Immature natural killer cell (primary cell): Measurements from ENCODE around the gene PARVA. TPM values are rescaled to one million over a fixed set of nuclear protein-coding genes. Genes with fewer than 3 reads are reported as not detected.

Experiments
- DNase-seq, 3 donors: peaks; one replicate each; pipeline ENCODE4 v3.0.0; 2022; ENCODE audit warnings: mixed read lengths in 1 of 3
- H3K27ac Mint-ChIP-seq, 6 donors: one replicate each; pipeline ENCODE4 v1.8.0; 2020; ENCODE audit warnings: mixed read lengths in 6 of 6, mild to moderate bottlenecking in 5 of 6, inconsistent platforms in 4 of 6, moderate library complexity in 3 of 6
- H3K27me3 Mint-ChIP-seq, 3 donors: one replicate each; pipeline ENCODE4 v1.8.0; 2020 to 2021; ENCODE audit warnings: low read depth in 3 of 3, mild to moderate bottlenecking in 3 of 3, mixed read lengths in 3 of 3, moderate library complexity in 3 of 3, inconsistent platforms in 1 of 3
- H3K36me3 Mint-ChIP-seq, 3 donors: one replicate each; pipeline ENCODE4 v1.8.0; 2020; ENCODE audit warnings: mixed read lengths in 3 of 3, inconsistent platforms in 2 of 3, mild to moderate bottlenecking in 2 of 3
- H3K4me1 Mint-ChIP-seq, 2 donors: one replicate each; pipeline ENCODE4 v1.8.0; 2020; ENCODE audit warnings: inconsistent platforms in 2 of 2, mild to moderate bottlenecking in 2 of 2, mixed read lengths in 2 of 2, moderate library complexity in 1 of 2
- H3K4me3 Mint-ChIP-seq, 5 donors: one replicate each; pipeline ENCODE4 v1.8.0; 2020; ENCODE audit warnings: mild to moderate bottlenecking in 5 of 5, mixed read lengths in 5 of 5, inconsistent platforms in 3 of 5, moderate library complexity in 3 of 5
- H3K9me3 Mint-ChIP-seq, 6 donors: one replicate each; pipeline ENCODE4 v1.8.0; 2020; ENCODE audit warnings: mild to moderate bottlenecking in 6 of 6, mixed read lengths in 6 of 6, inconsistent platforms in 4 of 6, moderate library complexity in 3 of 6
- polyA plus RNA-seq, 3 donors: library from polyadenylated mRNA; unstranded; fragments of 300-500 nt; fragmentation: Illumina TruSeq; gene quantifications; one replicate each; pipeline ENCODE4 v1.2.3, GENCODE V29; 2021

Gene PARVA
- polyA plus RNA-seq, 3 donors from 2014 or later = not detected

- Mint-ChIP-seq H3K27me3 (peaks cover 4 to 12% (median 11%) of the 10 kb centered on the region in 3 donors), H3K27ac (no peak overlapping the region), H3K4me1 (peaks cover 0 to 2% of the 10 kb centered on the region in 2 donors), H3K9me3 (no peaks in the 10 kb centered on the region), H3K36me3 (peaks cover 0 to 3% (median 0%) of the 10 kb centered on the region in 3 donors), H3K4me3 (no peak overlapping the region)
- DNase-seq = no peak
Observed at GRCh38 chr11:12382451-12382850, 5.1 kb downstream of the PARVA start.

- no peaks in the 10 kb centered on the region for H3K9me3 Mint-ChIP-seq
- H3K27ac Mint-ChIP-seq = no peak overlapping the region
- no peaks in the 10 kb centered on the region for H3K4me1 Mint-ChIP-seq
- no peak for DNase-seq
- H3K36me3 Mint-ChIP-seq = no peaks in the 10 kb centered on the region
- peaks cover 0 to 6% (median 2%) of the 10 kb centered on the region in 3 donors for H3K27me3 Mint-ChIP-seq
- H3K4me3 Mint-ChIP-seq = no peak overlapping the region
Observed at GRCh38 chr11:12386309-12386708, 8.9 kb downstream of the PARVA start.

- no peak for DNase-seq
- Mint-ChIP-seq H3K36me3 (no peaks in the 10 kb centered on the region), H3K4me1 (no peaks in the 10 kb centered on the region), H3K9me3 (no peaks in the 10 kb centered on the region), H3K27me3 (peaks cover 0 to 6% (median 2%) of the 10 kb centered on the region in 3 donors), H3K27ac (no peak overlapping the region), H3K4me3 (no peak overlapping the region)
Observed at GRCh38 chr11:12386745-12387144, 9.4 kb downstream of the PARVA start.

GRCh38 chr11:12388173-12388572 is 10.8 kb downstream of the PARVA start:
- Mint-ChIP-seq H3K27me3 (peaks cover 0 to 6% (median 2%) of the 10 kb centered on the region in 3 donors), H3K9me3 (no peaks in the 10 kb centered on the region), H3K4me1 (no peaks in the 10 kb centered on the region), H3K4me3 (no peak overlapping the region), H3K27ac (no peak overlapping the region), H3K36me3 (no peaks in the 10 kb centered on the region)
- DNase-seq = no peak

- no peak overlapping the region for H3K27ac Mint-ChIP-seq
- H3K4me3 Mint-ChIP-seq = no peak overlapping the region
- H3K36me3 Mint-ChIP-seq = no peaks in the 10 kb centered on the region
- H3K27me3 Mint-ChIP-seq = peaks cover 2 to 6% (median 2%) of the 10 kb centered on the region in 3 donors
- peaks cover 0 to 4% (median 0%) of the 10 kb centered on the region in 6 donors for H3K9me3 Mint-ChIP-seq
- DNase-seq = no peak
- no peaks in the 10 kb centered on the region for H3K4me1 Mint-ChIP-seq
Observed at GRCh38 chr11:12388939-12389670, 11.7 kb downstream of the PARVA start.

GRCh38 chr11:12389676-12390657 is 12.6 kb downstream of the PARVA start:
- H3K27me3 Mint-ChIP-seq = peaks cover 2% of the 10 kb centered on the region in 3 donors
- H3K4me1 Mint-ChIP-seq = no peaks in the 10 kb centered on the region
- H3K9me3 Mint-ChIP-seq = peaks cover 0 to 4% (median 0%) of the 10 kb centered on the region in 6 donors

GRCh38 chr11:12390687-12391110 is 13.3 kb downstream of the PARVA start:
- no peaks in the 10 kb centered on the region for H3K4me1 Mint-ChIP-seq
- H3K36me3 Mint-ChIP-seq = no peaks in the 10 kb centered on the region
- H3K4me3 Mint-ChIP-seq = no peak overlapping the region
- H3K27me3 Mint-ChIP-seq = peaks cover 2% of the 10 kb centered on the region in 3 donors
- DNase-seq = no peak
- peaks cover 0 to 4% (median 0%) of the 10 kb centered on the region in 6 donors for H3K9me3 Mint-ChIP-seq
- H3K27ac Mint-ChIP-seq = no peak overlapping the region

More at GRCh38 chr11:12389676-12390657, 12.6 kb downstream of the PARVA start:
- no peak overlapping the region for H3K27ac Mint-ChIP-seq
- H3K36me3 Mint-ChIP-seq = no peaks in the 10 kb centered on the region
- DNase-seq = no peak
- H3K4me3 Mint-ChIP-seq = no peak overlapping the region

- H3K36me3 Mint-ChIP-seq = no peaks in the 10 kb centered on the region
- peaks cover 0 to 4% (median 0%) of the 10 kb centered on the region in 6 donors for H3K9me3 Mint-ChIP-seq
- H3K27ac Mint-ChIP-seq = no peak overlapping the region
- H3K4me3 Mint-ChIP-seq = no peak overlapping the region
- no peaks in the 10 kb centered on the region for H3K4me1 Mint-ChIP-seq
- peaks cover 2 to 5% (median 2%) of the 10 kb centered on the region in 3 donors for H3K27me3 Mint-ChIP-seq
- DNase-seq = no peak
Observed at GRCh38 chr11:12392672-12393071, 15.3 kb downstream of the PARVA start.

GRCh38 chr11:12393691-12394090 is 16.3 kb downstream of the PARVA start:
- H3K36me3 Mint-ChIP-seq = no peaks in the 10 kb centered on the region
- H3K27ac Mint-ChIP-seq = no peak overlapping the region

GRCh38 chr11:12394601-12395000 is 17.2 kb downstream of the PARVA start:
- H3K9me3 Mint-ChIP-seq = peaks cover 0 to 4% (median 0%) of the 10 kb centered on the region in 6 donors
- H3K27ac Mint-ChIP-seq = no peak overlapping the region
- H3K4me3 Mint-ChIP-seq = no peak overlapping the region
- H3K4me1 Mint-ChIP-seq = no peaks in the 10 kb centered on the region
- no peak for DNase-seq
- no peaks in the 10 kb centered on the region for H3K36me3 Mint-ChIP-seq
- H3K27me3 Mint-ChIP-seq = peaks cover 0 to 3% (median 2%) of the 10 kb centered on the region in 3 donors

More at GRCh38 chr11:12393691-12394090, 16.3 kb downstream of the PARVA start:
- peaks cover 2 to 3% (median 2%) of the 10 kb centered on the region in 3 donors for H3K27me3 Mint-ChIP-seq
- no peak for DNase-seq
- H3K9me3 Mint-ChIP-seq = peaks cover 0 to 4% (median 0%) of the 10 kb centered on the region in 6 donors
- H3K4me1 Mint-ChIP-seq = no peaks in the 10 kb centered on the region
- H3K4me3 Mint-ChIP-seq = no peak overlapping the region

GRCh38 chr11:12395333-12395732 is 18.0 kb downstream of the PARVA start:
- Mint-ChIP-seq H3K4me1 (no peaks in the 10 kb centered on the region), H3K27ac (no peak overlapping the region), H3K27me3 (peaks cover 0 to 3% (median 2%) of the 10 kb centered on the region in 3 donors), H3K36me3 (no peaks in the 10 kb centered on the region), H3K9me3 (peaks cover 0 to 4% (median 0%) of the 10 kb centered on the region in 6 donors), H3K4me3 (no peak overlapping the region)
- DNase-seq = no peak

GRCh38 chr11:12397931-12398334 is 20.6 kb downstream of the PARVA start:
- Mint-ChIP-seq H3K4me3 (no peak overlapping the region), H3K9me3 (peaks cover 0 to 4% (median 0%) of the 10 kb centered on the region in 6 donors), H3K4me1 (no peaks in the 10 kb centered on the region), H3K27me3 (peaks cover 2 to 7% (median 3%) of the 10 kb centered on the region in 3 donors), H3K27ac (no peak overlapping the region), H3K36me3 (no peaks in the 10 kb centered on the region)
- no peak for DNase-seq

- Mint-ChIP-seq H3K36me3 (no peaks in the 10 kb centered on the region), H3K27me3 (peaks cover 0 to 7% (median 3%) of the 10 kb centered on the region in 3 donors), H3K4me3 (no peak overlapping the region), H3K4me1 (no peaks in the 10 kb centered on the region), H3K9me3 (no peaks in the 10 kb centered on the region), H3K27ac (no peak overlapping the region)
- DNase-seq = no peak
Observed at GRCh38 chr11:12399355-12399754, 22.0 kb downstream of the PARVA start.

- H3K4me3 Mint-ChIP-seq = no peak overlapping the region
- H3K36me3 Mint-ChIP-seq = no peaks in the 10 kb centered on the region
- no peaks in the 10 kb centered on the region for H3K4me1 Mint-ChIP-seq
- no peak overlapping the region for H3K27ac Mint-ChIP-seq
- H3K9me3 Mint-ChIP-seq = no peaks in the 10 kb centered on the region
- peaks cover 0 to 4% (median 3%) of the 10 kb centered on the region in 3 donors for H3K27me3 Mint-ChIP-seq
- DNase-seq = no peak
Observed at GRCh38 chr11:12402025-12402424, 24.7 kb downstream of the PARVA start.
